ENCODE data around the gene COX8A. TPM values are rescaled to one million over a fixed set of nuclear protein-coding genes. Genes with fewer than 3 reads are reported as not detected.

Gene COX8A
- total and polyA plus RNA-seq, 9 of the 15 experiments (the other 6 are each of a cell fraction or from before 2014, with no cell fraction given), result 274 to 1,206 (median 526) TPM

DNA sequence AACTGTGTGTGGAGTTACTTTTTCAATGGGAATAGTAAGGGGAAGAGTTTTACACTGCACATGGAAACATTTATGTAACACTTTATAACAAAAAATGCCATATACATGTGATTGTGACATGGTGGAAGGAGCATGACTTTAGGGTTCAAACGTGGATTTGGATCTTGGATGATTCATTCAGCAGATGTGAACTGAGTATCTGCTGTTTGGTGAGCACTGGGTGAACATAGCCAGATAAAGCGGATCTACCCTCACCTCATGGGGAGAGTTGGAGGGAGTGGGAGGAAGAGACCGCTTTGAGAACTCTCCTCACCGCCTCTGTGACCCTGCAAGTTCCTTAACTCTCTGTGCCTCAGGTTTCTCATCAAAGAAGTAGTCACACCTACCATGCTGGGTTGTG lies 32.5 kb upstream of the COX8A start (continued):
- TF ChIP-seq, protein P1, sequence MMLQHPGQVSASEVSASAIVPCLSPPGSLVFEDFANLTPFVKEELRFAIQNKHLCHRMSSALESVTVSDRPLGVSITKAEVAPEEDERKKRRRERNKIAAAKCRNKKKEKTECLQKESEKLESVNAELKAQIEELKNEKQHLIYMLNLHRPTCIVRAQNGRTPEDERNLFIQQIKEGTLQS (IDR thresholded peaks at IDR 0.05), result no peak
- TF ChIP-seq, protein P1 (CRISPR knock-in tag; conservative IDR thresholded peaks at IDR 0.05), result no peak
- TF ChIP-seq PRDM10 (IDR thresholded peaks at IDR 0.05; ENCODE audit: partially characterized antibody) (no peak), DMBX1 (CRISPR knock-in tag; IDR thresholded peaks at IDR 0.05; ENCODE audit: borderline replicate concordance) (no peak), POLR2AphosphoS5 (IDR thresholded peaks at IDR 0.05; ENCODE audit: control insufficient read depth, insufficient read depth, low read depth, low read length) (peak; percentile 57; the same call in 1 of the 2 replicates), DPF2 (IDR thresholded peaks at IDR 0.05) (peak; percentile 83), JUND (IDR thresholded peaks at IDR 0.05; ENCODE audit: borderline replicate concordance, low read depth, low read length) (peak; percentile 43; the same call in 1 of the 2 replicates), JUND (tag; IDR thresholded peaks at IDR 0.05; ENCODE audit: borderline replicate concordance, low read depth, low read length) (peak; percentile 31; the same call in 1 of the 3 replicates), ARID1B (IDR thresholded peaks at IDR 0.05) (peak; percentile 68), HMGXB4 (CRISPR knock-in tag; IDR thresholded peaks at IDR 0.05) (no peak), TEAD4 (IDR thresholded peaks at IDR 0.05; ENCODE audit: low read length) (peak; percentile 69; the same call in 1 of the 2 replicates), TEAD4 (CRISPR knock-in tag; IDR thresholded peaks at IDR 0.05; ENCODE audit: borderline replicate concordance) (no peak), FOS (IDR thresholded peaks at IDR 0.05; ENCODE audit: extremely low read depth, insufficient read length) (no peak), HEY1 (CRISPR knock-in tag; IDR thresholded peaks at IDR 0.05; ENCODE audit: borderline replicate concordance) (no peak), TAL1 (IDR thresholded peaks at IDR 0.05) (peak; percentile 20; the same call in 1 of the 2 replicates), BRD9 (IDR thresholded peaks at IDR 0.05; ENCODE audit: low read depth, partially characterized antibody) (no peak), SUPT5H (IDR thresholded peaks at IDR 0.05) (no peak), ZZZ3 (IDR thresholded peaks at IDR 0.05) (no peak), NCOR1 (IDR thresholded peaks at IDR 0.05) (peak; percentile 32; the same call in 1 of the 2 replicates), TBL1XR1 (IDR thresholded peaks at IDR 0.05; ENCODE audit: low read length in 2 of 2) (no peak), NUFIP1 (IDR thresholded peaks at IDR 0.05; ENCODE audit: partially characterized antibody) (no peak), PML (IDR thresholded peaks at IDR 0.05; ENCODE audit: low read length) (0 out of 2 replicates have a peak, but pooled peaks have one; percentile 38), LARP7 (IDR thresholded peaks at IDR 0.05) (no peak)
- TF ChIP-seq, protein P2, sequence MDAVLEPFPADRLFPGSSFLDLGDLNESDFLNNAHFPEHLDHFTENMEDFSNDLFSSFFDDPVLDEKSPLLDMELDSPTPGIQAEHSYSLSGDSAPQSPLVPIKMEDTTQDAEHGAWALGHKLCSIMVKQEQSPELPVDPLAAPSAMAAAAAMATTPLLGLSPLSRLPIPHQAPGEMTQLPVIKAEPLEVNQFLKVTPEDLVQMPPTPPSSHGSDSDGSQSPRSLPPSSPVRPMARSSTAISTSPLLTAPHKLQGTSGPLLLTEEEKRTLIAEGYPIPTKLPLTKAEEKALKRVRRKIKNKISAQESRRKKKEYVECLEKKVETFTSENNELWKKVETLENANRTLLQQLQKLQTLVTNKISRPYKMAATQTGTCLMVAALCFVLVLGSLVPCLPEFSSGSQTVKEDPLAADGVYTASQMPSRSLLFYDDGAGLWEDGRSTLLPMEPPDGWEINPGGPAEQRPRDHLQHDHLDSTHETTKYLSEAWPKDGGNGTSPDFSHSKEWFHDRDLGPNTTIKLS (IDR thresholded peaks at IDR 0.05; ENCODE audit: borderline replicate concordance, low read depth), result no peak

Data from K562 (cell line).